ENCODE measurements around the gene PIP4K2A.

GRCh38 chr10:22640359-22640758 lies 74.0 kb downstream of the PIP4K2A start:
- TF ChIP-seq CTCF (IDR thresholded peaks at IDR 0.05) (no peak), POLR2A (IDR thresholded peaks at IDR 0.05) (no peak)
